GM23338 (cell line): ENCODE results near the gene INO80E. TPM values are rescaled to one million over a fixed set of nuclear protein-coding genes. Genes with fewer than 3 reads are reported as not detected.

Source experiments
- ATAC-seq: fragments of 200-7000 bp; cut with Tn5 transposase; 3 replicates; pipeline ENCODE4 v1.9.1; 2020
- DNase-seq: peaks from one replicate; pipeline ENCODE4 v3.0.0-alpha.2; 2015; ENCODE audit warnings: low spot score
- H2AFZ ChIP-seq: fragments of 200-600 bp; sonication (generic); 2 replicates; pipeline ENCODE4 v1.8.0; 2016; ENCODE audit warnings: antibody characterized with exemption, mild to moderate bottlenecking, moderate library complexity
- H3F3A ChIP-seq: fragments of 200-600 bp; sonication (generic); replicated peaks from 2 replicates; pipeline ENCODE4 v1.8.0; 2017; ENCODE audit warnings: antibody characterized with exemption, mixed run types, low read depth
- H3K27ac ChIP-seq: fragments of 200-600 bp; sonication (generic); 2 replicates; pipeline ENCODE4 v1.6.1; 2016; ENCODE audit warnings: low read depth
- H3K27me3 ChIP-seq: fragments of 200-600 bp; sonication (generic); 2 replicates; pipeline ENCODE4 v1.8.0; 2016; ENCODE audit warnings: mild to moderate bottlenecking, mixed run types, moderate library complexity; ENCODE audit not compliant: insufficient read depth
- H3K36me3 ChIP-seq: fragments of 200-600 bp; sonication (generic); 2 replicates; pipeline ENCODE4 v1.8.0; 2016; ENCODE audit warnings: mild to moderate bottlenecking; ENCODE audit not compliant: insufficient read depth
- H3K4me1 ChIP-seq: fragments of 200-600 bp; sonication (generic); 2 replicates; pipeline ENCODE4 v1.8.0; 2016; ENCODE audit warnings: mild to moderate bottlenecking, moderate library complexity; ENCODE audit not compliant: insufficient read depth
- H3K4me2 ChIP-seq: fragments of 200-600 bp; sonication (generic); 2 replicates; pipeline ENCODE4 v1.7.1; 2017; ENCODE audit warnings: mixed run types
- H3K4me3 ChIP-seq: fragments of 200-600 bp; sonication (generic); 2 replicates; pipeline ENCODE4 v1.6.1; 2016; ENCODE audit warnings: mixed run types
- H3K79me2 ChIP-seq: fragments of 200-600 bp; sonication (generic); replicated peaks from 2 replicates; pipeline ENCODE4 v1.8.0; 2017; ENCODE audit warnings: mild to moderate bottlenecking; ENCODE audit not compliant: insufficient read depth
- H3K9me2 ChIP-seq: fragments of 200-600 bp; sonication (generic); 2 replicates; pipeline ENCODE4 v1.8.0; 2017; ENCODE audit not compliant: insufficient read depth
- H4K20me1 ChIP-seq: fragments of 200-600 bp; sonication (generic); replicated peaks from 2 replicates; pipeline ENCODE4 v1.8.0; 2017; ENCODE audit warnings: mild to moderate bottlenecking; ENCODE audit not compliant: insufficient read depth
- H3K27ac Mint-ChIP-seq: 2 replicates; pipeline ENCODE4 v1.8.0; 2020; ENCODE audit warnings: inconsistent platforms, mild to moderate bottlenecking, moderate library complexity, mixed read lengths
- H3K27me3 Mint-ChIP-seq: 3 replicates; pipeline ENCODE4 v1.8.0; 2022; ENCODE audit warnings: low read depth, mild to moderate bottlenecking, moderate library complexity, mixed read lengths, inconsistent platforms; ENCODE audit not compliant: insufficient read depth, poor library complexity
- H3K36me3 Mint-ChIP-seq: 3 replicates; pipeline ENCODE4 v1.8.0; 2021; ENCODE audit warnings: low read depth, mild to moderate bottlenecking, inconsistent platforms, moderate library complexity, mixed read lengths
- H3K4me1 Mint-ChIP-seq: 3 replicates; pipeline ENCODE4 v1.8.0; 2020; ENCODE audit warnings: mild to moderate bottlenecking, inconsistent platforms, mixed read lengths
- H3K4me3 Mint-ChIP-seq: 3 replicates; pipeline ENCODE4 v1.8.0; 2021; ENCODE audit warnings: moderate library complexity, mild to moderate bottlenecking, inconsistent platforms, mixed read lengths
- H3K9me3 Mint-ChIP-seq: 3 replicates; pipeline ENCODE4 v1.8.0; 2020; ENCODE audit warnings: moderate library complexity, mild to moderate bottlenecking, inconsistent platforms, mixed read lengths
- CREB1 ChIP-seq: fragments of 250-450 bp; sonication (Bioruptor Pico); IDR thresholded peaks from 2 replicates; pipeline ENCODE4 v1.5.0; 2020; ENCODE audit warnings: low read depth, mild to moderate bottlenecking, moderate library complexity
- EZH2 ChIP-seq: fragments of 200-600 bp; sonication (generic); IDR thresholded peaks from one replicate; pipeline ENCODE4 v1.8.0; 2017; ENCODE audit warnings: antibody characterized with exemption, mild to moderate bottlenecking, low read depth; ENCODE audit not compliant: unreplicated experiment
- EZH2phosphoT487 ChIP-seq: fragments of 200-600 bp; sonication (generic); IDR thresholded peaks from one replicate; pipeline ENCODE4 v1.8.1; 2018; ENCODE audit warnings: antibody characterized with exemption; ENCODE audit not compliant: unreplicated experiment
- JUNB ChIP-seq: IDR thresholded peaks from one replicate; pipeline ENCODE4 v1.6.1; 2016; ENCODE audit warnings: antibody characterized with exemption; ENCODE audit not compliant: unreplicated experiment
- NANOG ChIP-seq: IDR thresholded peaks from 2 replicates; pipeline ENCODE4 v1.6.1; 2016; ENCODE audit warnings: antibody characterized with exemption, borderline replicate concordance
- POLR2AphosphoS5 ChIP-seq: IDR thresholded peaks from 2 replicates; pipeline ENCODE4 v1.6.1; 2016; ENCODE audit warnings: antibody characterized with exemption, low read depth
- STAT1 ChIP-seq: IDR thresholded peaks from one replicate; pipeline ENCODE4 v1.6.1; 2016; ENCODE audit warnings: antibody characterized with exemption; ENCODE audit not compliant: unreplicated experiment
- ZNF114 ChIP-seq: fragments of 250-450 bp; sonication (Bioruptor Pico); IDR thresholded peaks from 2 replicates; pipeline ENCODE4 v1.5.0; 2020; ENCODE audit warnings: mild to moderate bottlenecking, moderate library complexity
- ZNF331 ChIP-seq: fragments of 250-450 bp; sonication (Bioruptor Pico); IDR thresholded peaks from 2 replicates; pipeline ENCODE4 v1.5.0; 2020; ENCODE audit warnings: low read depth, mild to moderate bottlenecking, moderate library complexity
- polyA plus RNA-seq: library from polyadenylated mRNA; unstranded; fragments of >200 nt; fragmentation: Nextera tagmentation; extraction: Ambion mirVana; gene quantifications from 2 replicates; pipeline ENCODE4 v1.2.1, GENCODE V29; 2016
- total RNA-seq: library from RNA; depleted of rRNA; stranded (reverse); fragments of >200 nt; shearing (Covaris generic); gene quantifications from 2 replicates; pipeline ENCODE4 v1.2.3, GENCODE V29; 2014
- TF ChIP-seq, protein P1 (sequence below): IDR thresholded peaks from 2 replicates; pipeline ENCODE4 v1.6.1; 2016; ENCODE audit warnings: antibody characterized with exemption
- TF ChIP-seq, protein P2 (sequence below), 2 experiments: fragments of 200-600 bp in 1 of 2; sonication (generic) in 1 of 2; conservative IDR thresholded peaks; 2 replicates each; pipeline versions ENCODE4 v1.5.1 to v1.6.1; 2016 to 2017; ENCODE audit warnings: antibody characterized with exemption in 2 of 2, low read depth in 2 of 2, mild to moderate bottlenecking in 2 of 2, moderate library complexity in 1 of 2
- TF ChIP-seq, protein P3 (sequence below): fragments of 250-450 bp; sonication (Bioruptor Pico); IDR thresholded peaks from 2 replicates; pipeline ENCODE4 v1.5.0; 2020; ENCODE audit warnings: mild to moderate bottlenecking, moderate library complexity
- TF ChIP-seq, protein P4 (sequence below): IDR thresholded peaks from one replicate; pipeline ENCODE4 v1.6.1; 2018; ENCODE audit warnings: antibody characterized with exemption; ENCODE audit not compliant: unreplicated experiment

INO80E gene
- total and polyA plus RNA-seq, 2 experiments from 2014 or later: 66.0 to 71.0 TPM

DNA sequence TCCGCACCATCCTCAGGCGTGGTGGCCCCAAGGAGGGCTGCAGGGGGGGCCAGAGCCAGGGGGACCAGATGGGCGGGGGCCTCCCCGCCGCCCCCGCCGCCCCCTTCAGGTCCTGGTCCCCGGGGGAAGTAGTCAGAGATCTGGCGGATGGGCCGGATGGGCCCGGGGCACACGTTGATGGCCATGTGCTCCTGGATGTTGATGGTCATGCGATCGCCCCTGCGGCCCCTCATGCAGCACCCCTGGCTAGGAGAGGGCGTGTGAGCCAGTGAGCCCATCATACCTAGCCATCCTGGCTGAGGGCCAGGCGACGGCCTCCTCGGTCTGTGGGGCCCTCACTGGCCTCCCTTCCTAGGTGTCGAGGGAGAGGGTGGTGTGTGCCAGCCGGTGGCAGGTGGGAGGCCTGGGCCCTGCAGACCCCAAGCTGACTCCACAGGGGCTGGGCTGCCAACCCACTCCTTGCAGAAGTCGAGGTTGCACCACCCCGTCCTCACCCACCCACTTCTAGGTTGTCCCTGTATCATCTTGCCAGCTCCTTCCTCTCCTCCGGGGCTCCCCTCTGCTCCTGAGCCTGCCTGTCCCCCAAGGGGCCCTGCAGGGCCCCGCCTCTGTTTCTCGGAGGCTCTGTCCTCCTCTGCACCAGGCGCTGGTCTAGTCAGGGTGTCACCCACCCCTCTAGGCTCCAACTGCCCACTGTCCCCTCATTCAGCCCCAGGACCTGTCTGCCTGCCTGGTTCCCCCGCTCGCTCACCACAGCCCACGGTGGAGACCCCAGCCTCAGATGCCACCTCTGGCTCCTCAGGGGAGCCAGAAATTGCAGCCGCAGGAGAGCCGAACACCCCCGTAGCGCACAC, 14.2 kb downstream of the INO80E start:
- Histone ChIP-seq H3K9me2 (no peaks in the 10 kb centered on the region), H4K20me1 (no peaks in the 10 kb centered on the region), H3K27me3 (peaks cover 33% of the 10 kb centered on the region), H3K27ac (no peak overlapping the region), H3K4me3 (peak overlapping the region; percentile 91), H3K79me2 (no peaks in the 10 kb centered on the region), H3F3A (0 out of 2 replicates have a peak, but pooled peaks cover 4% of the 10 kb centered on the region), H3K4me2 (peak overlapping the region; percentile 95), H2AFZ (peak overlapping the region; percentile 87), H3K36me3 (no peaks in the 10 kb centered on the region), H3K4me1 (peaks cover 11% of the 10 kb centered on the region; the same call in 1 of the 2 replicates)
- H3K4me3 Mint-ChIP-seq: peak overlapping the region; percentile 83
- H3K27me3 Mint-ChIP-seq: peaks cover 34% of the 10 kb centered on the region
- peaks cover 2% of the 10 kb centered on the region; the same call in 1 of the 3 replicates for H3K9me3 Mint-ChIP-seq
- DNase-seq: peak; percentile 30
- no peaks in the 10 kb centered on the region for H3K36me3 Mint-ChIP-seq
- peak; percentile 22 for ATAC-seq
- TF ChIP-seq STAT1 (no peak), JUNB (no peak), EZH2phosphoT487 (no peak), POLR2AphosphoS5 (no peak), ZNF331 (CRISPR knock-in tag) (no peak), EZH2 (no peak), CREB1 (CRISPR knock-in tag) (no peak), NANOG (no peak), ZNF114 (no peak)
- TF ChIP-seq, protein P1, sequence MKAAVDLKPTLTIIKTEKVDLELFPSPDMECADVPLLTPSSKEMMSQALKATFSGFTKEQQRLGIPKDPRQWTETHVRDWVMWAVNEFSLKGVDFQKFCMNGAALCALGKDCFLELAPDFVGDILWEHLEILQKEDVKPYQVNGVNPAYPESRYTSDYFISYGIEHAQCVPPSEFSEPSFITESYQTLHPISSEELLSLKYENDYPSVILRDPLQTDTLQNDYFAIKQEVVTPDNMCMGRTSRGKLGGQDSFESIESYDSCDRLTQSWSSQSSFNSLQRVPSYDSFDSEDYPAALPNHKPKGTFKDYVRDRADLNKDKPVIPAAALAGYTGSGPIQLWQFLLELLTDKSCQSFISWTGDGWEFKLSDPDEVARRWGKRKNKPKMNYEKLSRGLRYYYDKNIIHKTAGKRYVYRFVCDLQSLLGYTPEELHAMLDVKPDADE: no peak
- TF ChIP-seq, protein P2, sequence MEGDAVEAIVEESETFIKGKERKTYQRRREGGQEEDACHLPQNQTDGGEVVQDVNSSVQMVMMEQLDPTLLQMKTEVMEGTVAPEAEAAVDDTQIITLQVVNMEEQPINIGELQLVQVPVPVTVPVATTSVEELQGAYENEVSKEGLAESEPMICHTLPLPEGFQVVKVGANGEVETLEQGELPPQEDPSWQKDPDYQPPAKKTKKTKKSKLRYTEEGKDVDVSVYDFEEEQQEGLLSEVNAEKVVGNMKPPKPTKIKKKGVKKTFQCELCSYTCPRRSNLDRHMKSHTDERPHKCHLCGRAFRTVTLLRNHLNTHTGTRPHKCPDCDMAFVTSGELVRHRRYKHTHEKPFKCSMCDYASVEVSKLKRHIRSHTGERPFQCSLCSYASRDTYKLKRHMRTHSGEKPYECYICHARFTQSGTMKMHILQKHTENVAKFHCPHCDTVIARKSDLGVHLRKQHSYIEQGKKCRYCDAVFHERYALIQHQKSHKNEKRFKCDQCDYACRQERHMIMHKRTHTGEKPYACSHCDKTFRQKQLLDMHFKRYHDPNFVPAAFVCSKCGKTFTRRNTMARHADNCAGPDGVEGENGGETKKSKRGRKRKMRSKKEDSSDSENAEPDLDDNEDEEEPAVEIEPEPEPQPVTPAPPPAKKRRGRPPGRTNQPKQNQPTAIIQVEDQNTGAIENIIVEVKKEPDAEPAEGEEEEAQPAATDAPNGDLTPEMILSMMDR (conservative IDR thresholded peaks at IDR 0.05; ENCODE audit: low read depth in 2 of 2): no peak
- TF ChIP-seq, protein P3, sequence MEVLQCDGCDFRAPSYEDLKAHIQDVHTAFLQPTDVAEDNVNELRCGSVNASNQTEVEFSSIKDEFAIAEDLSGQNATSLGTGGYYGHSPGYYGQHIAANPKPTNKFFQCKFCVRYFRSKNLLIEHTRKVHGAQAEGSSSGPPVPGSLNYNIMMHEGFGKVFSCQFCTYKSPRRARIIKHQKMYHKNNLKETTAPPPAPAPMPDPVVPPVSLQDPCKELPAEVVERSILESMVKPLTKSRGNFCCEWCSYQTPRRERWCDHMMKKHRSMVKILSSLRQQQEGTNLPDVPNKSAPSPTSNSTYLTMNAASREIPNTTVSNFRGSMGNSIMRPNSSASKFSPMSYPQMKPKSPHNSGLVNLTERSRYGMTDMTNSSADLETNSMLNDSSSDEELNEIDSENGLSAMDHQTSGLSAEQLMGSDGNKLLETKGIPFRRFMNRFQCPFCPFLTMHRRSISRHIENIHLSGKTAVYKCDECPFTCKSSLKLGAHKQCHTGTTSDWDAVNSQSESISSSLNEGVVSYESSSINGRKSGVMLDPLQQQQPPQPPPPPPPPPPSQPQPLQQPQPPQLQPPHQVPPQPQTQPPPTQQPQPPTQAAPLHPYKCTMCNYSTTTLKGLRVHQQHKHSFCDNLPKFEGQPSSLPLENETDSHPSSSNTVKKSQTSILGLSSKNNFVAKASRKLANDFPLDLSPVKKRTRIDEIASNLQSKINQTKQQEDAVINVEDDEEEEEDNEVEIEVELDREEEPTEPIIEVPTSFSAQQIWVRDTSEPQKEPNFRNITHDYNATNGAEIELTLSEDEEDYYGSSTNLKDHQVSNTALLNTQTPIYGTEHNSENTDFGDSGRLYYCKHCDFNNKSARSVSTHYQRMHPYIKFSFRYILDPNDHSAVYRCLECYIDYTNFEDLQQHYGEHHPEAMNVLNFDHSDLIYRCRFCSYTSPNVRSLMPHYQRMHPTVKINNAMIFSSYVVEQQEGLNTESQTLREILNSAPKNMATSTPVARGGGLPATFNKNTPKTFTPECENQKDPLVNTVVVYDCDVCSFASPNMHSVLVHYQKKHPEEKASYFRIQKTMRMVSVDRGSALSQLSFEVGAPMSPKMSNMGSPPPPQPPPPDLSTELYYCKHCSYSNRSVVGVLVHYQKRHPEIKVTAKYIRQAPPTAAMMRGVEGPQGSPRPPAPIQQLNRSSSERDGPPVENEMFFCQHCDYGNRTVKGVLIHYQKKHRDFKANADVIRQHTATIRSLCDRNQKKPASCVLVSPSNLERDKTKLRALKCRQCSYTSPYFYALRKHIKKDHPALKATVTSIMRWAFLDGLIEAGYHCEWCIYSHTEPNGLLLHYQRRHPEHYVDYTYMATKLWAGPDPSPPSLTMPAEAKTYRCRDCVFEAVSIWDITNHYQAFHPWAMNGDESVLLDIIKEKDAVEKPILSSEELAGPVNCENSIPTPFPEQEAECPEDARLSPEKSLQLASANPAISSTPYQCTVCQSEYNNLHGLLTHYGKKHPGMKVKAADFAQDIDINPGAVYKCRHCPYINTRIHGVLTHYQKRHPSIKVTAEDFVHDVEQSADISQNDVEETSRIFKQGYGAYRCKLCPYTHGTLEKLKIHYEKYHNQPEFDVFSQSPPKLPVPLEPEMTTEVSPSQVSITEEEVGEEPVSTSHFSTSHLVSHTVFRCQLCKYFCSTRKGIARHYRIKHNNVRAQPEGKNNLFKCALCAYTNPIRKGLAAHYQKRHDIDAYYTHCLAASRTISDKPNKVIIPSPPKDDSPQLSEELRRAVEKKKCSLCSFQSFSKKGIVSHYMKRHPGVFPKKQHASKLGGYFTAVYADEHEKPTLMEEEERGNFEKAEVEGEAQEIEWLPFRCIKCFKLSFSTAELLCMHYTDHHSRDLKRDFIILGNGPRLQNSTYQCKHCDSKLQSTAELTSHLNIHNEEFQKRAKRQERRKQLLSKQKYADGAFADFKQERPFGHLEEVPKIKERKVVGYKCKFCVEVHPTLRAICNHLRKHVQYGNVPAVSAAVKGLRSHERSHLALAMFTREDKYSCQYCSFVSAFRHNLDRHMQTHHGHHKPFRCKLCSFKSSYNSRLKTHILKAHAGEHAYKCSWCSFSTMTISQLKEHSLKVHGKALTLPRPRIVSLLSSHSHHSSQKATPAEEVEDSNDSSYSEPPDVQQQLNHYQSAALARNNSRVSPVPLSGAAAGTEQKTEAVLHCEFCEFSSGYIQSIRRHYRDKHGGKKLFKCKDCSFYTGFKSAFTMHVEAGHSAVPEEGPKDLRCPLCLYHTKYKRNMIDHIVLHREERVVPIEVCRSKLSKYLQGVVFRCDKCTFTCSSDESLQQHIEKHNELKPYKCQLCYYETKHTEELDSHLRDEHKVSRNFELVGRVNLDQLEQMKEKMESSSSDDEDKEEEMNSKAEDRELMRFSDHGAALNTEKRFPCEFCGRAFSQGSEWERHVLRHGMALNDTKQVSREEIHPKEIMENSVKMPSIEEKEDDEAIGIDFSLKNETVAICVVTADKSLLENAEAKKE (CRISPR knock-in tag): no peak
- TF ChIP-seq, protein P4, sequence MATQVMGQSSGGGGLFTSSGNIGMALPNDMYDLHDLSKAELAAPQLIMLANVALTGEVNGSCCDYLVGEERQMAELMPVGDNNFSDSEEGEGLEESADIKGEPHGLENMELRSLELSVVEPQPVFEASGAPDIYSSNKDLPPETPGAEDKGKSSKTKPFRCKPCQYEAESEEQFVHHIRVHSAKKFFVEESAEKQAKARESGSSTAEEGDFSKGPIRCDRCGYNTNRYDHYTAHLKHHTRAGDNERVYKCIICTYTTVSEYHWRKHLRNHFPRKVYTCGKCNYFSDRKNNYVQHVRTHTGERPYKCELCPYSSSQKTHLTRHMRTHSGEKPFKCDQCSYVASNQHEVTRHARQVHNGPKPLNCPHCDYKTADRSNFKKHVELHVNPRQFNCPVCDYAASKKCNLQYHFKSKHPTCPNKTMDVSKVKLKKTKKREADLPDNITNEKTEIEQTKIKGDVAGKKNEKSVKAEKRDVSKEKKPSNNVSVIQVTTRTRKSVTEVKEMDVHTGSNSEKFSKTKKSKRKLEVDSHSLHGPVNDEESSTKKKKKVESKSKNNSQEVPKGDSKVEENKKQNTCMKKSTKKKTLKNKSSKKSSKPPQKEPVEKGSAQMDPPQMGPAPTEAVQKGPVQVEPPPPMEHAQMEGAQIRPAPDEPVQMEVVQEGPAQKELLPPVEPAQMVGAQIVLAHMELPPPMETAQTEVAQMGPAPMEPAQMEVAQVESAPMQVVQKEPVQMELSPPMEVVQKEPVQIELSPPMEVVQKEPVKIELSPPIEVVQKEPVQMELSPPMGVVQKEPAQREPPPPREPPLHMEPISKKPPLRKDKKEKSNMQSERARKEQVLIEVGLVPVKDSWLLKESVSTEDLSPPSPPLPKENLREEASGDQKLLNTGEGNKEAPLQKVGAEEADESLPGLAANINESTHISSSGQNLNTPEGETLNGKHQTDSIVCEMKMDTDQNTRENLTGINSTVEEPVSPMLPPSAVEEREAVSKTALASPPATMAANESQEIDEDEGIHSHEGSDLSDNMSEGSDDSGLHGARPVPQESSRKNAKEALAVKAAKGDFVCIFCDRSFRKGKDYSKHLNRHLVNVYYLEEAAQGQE: no peak
- no peak overlapping the region for H3K27ac Mint-ChIP-seq
- peaks cover 23% of the 10 kb centered on the region for H3K4me1 Mint-ChIP-seq
